ENCODE results near the gene CDH3. TPM values are rescaled to one million over a fixed set of nuclear protein-coding genes. Genes with fewer than 3 reads are reported as not detected.

CDH3 gene
- total and polyA plus RNA-seq, 2 of the 13 experiments (the other 11 are each of a cell fraction or from before 2014, with no cell fraction given), result 0.11 TPM; not detected in 1

DNA sequence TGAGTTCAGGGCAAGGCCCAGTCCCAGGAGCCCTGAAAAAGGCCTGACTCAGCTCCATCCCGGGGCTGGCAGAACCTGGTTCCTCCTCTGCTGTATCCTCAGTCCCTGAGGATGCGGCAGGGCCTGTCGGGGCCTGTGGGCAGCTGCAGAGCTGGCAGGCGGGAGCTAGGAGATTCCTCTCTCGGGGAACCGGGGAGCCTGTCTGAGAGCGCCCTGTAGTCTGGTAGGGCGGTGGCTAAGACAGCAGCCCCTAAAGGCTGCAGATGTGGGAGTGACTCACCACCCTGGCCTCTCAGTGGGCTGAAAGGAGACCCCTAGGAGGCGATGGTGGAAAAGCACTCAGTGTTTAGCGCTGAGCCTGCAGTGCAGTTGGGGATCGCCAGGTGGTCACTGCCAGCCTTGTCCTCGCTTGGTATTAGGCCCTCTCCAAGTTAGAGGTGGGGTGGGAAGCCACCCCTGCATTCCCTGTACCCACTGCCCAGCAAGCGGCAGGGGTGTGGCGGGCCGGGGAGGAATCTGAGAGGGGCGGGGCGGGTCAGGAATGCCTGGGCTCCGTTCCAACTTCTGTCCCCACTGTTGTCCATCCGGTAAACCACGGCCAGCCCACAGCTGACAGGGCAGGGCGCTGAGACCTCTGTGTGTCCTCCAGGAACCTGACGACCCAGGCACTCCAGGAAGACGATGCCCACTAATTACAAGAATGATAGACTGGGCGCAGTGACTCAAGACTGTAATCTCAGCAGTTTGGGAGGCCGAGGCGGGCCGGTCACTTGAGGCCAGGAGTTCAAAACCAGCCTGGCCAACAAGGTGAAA, 62.4 kb downstream of the CDH3 start (continued):
- TF ChIP-seq UBTF (CRISPR knock-in tag; IDR thresholded peaks at IDR 0.05) (peak; percentile 39; the same call in 1 of the 2 replicates), THAP9 (CRISPR knock-in tag; IDR thresholded peaks at IDR 0.05; ENCODE audit: borderline replicate concordance) (peak; percentile 31; the same call in 1 of the 2 replicates), ZNF335 (CRISPR knock-in tag; IDR thresholded peaks at IDR 0.05) (no peak), SRSF9 (IDR thresholded peaks at IDR 0.05; ENCODE audit: borderline replicate concordance, insufficient read depth, low read depth, low read length, poor library complexity, severe bottlenecking) (no peak), ZNF839 (CRISPR knock-in tag; IDR thresholded peaks at IDR 0.05; ENCODE audit: borderline replicate concordance) (peak; percentile 86; the same call in 1 of the 2 replicates), ZNF772 (CRISPR knock-in tag; IDR thresholded peaks at IDR 0.05) (no peak), TAF1 (CRISPR knock-in tag; IDR thresholded peaks at IDR 0.05) (no peak), ZNF646 (CRISPR knock-in tag; IDR thresholded peaks at IDR 0.05) (no peak), TBL1XR1 (IDR thresholded peaks at IDR 0.05; ENCODE audit: borderline replicate concordance, low read length, partially characterized antibody) (no peak), RBM22 (optimal IDR thresholded peaks at IDR 0.05; ENCODE audit: low read length) (no peak), NR2C2 (CRISPR knock-in tag; IDR thresholded peaks at IDR 0.05; ENCODE audit: borderline replicate concordance) (peak; percentile 44; the same call in 1 of the 2 replicates)
